Activated CD8-positive, alpha-beta memory T cell treated with anti-CD3 and anti-CD28 coated beads for 48 hours (primary cell): Measurements from ENCODE around the gene RPSA.
"Not testable (repeated sequence)": the region's sequence is repeated elsewhere in the genome, so short reads cannot be mapped to it uniquely, and the experiment has no call there.

Experiments
- DNase-seq, 3 experiments: peaks; one replicate each; pipeline ENCODE4 v3.0.0-alpha.2; 2020; ENCODE audit warnings: low read depth in 2 of 3, low spot score in 2 of 3

The RPSA gene

GRCh38 chr3:39388153-39388552 lies 18.4 kb upstream of the RPSA start:
- DNase-seq, result no peak

- DNase-seq, result no peak
These were observed 17.7 kb upstream of the RPSA start for GRCh38 chr3:39388741-39389248.

GRCh38 chr3:39390181-39390580 lies 16.3 kb upstream of the RPSA start:
- DNase-seq, result no peak

GRCh38 chr3:39396690-39397089 lies 9.8 kb upstream of the RPSA start:
- no peak for DNase-seq

DNA sequence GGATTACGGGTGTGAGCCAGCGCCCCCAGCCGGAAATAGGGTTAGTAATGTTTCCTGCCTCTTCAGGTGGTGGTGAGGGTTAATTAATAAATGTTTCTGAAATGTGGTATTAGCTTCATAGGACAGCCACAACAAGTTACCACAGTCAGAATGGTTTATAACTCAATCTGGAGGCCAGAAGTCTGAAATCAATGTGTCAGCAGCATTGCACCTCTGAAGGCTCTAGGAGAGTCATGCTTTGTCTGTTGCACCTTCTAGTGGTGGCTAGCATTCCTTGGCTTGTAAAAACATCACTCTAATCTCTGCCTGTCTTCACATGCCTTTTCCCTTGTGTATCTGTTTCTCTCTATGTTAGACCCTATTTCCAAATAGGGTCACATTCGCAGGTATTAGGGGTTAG lies 7.8 kb upstream of the RPSA start:
- no peak for DNase-seq

GRCh38 chr3:39401983-39402382 lies 4.5 kb upstream of the RPSA start:
- DNase-seq, result no peak

DNA sequence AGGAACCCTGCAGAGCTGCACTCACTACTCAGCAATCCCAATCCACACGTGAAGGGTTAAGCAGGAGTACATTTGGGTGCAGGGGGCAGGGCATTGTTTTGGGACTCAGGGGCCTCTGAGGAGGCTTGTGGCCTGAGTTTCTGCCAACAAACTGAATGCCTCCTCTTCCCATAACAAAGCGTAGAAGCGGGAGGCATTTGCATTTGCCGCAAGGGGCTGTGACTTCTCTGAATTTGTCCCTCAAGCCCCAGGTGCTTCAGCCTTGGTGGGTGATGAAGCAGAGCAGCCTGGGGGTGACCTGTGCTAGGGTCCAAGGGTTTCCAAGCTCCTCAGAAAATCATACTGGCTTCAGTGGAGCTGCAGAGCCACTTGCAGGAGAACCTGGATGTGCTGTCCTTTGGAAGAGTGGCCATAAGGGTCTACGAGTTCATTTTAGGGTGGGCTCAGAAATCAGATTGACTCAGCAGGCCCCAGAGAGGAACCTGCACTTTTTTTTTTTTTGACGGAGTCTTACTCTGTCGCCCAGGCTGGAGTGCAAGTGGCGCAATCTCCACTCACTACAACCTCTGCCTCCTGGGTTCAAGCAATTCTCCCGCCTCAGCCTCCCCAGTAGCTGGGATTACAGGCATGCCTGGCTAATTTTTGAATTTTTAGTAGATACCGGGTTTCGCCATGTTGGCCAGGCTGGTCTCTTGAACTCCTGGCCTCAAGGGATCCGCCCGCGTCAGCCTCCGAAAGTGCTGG lies 1.4 kb upstream of the RPSA start:
- DNase-seq, result no peak

DNA sequence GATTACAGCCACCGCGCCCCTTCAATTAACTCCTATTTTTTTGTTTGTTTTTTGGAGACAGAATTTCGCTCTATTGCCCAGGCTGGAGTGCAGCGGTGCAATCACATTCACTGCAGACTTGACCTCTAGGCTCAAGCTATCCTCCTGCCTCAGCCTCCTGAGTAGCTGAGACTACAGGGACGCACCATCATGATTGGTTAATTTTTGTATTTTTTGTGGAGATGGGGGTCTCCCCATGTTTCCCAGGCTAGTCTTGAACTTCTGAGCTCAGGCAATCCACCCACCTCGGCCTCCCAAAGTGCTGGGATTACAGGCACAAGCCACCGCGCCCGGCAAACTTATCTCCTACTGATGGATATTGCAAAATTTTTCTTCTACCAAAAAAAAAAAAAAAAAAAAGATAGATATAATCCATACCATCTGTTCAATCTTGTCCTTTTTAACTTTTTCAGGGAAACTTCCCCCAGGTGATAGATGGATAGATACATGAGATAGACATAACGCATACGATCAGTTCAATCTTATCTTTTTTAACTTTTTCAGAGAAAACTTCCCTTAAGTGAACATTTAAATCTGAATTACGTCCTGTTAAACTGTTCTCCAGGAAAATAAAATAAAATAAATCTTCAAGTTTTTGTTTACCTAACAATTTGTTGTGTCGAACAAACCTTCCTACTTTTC lies 693 bp upstream of the RPSA start:
- no peak for DNase-seq

DNA sequence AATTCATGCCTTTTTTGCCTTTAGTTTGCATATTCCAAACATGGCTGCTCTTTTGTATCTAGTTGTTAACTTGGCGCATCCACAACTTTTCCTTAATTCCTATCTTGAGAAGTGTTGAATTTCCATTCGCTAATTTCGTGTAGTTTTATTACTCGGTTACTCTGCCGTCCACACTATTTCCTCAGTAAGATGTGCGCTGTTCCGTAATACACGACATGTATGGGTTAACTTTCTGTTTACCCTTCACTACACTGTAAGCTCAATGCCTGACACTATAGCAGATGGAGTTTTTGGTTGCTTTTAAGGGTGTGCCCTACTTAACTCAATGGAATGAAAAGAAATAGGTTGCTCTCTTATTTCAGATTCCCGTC lies 724 bp downstream of the RPSA start:
- no peak for DNase-seq

GRCh38 chr3:39407773-39408492 lies 1.4 kb downstream of the RPSA start:
- DNase-seq, result no peak

DNA sequence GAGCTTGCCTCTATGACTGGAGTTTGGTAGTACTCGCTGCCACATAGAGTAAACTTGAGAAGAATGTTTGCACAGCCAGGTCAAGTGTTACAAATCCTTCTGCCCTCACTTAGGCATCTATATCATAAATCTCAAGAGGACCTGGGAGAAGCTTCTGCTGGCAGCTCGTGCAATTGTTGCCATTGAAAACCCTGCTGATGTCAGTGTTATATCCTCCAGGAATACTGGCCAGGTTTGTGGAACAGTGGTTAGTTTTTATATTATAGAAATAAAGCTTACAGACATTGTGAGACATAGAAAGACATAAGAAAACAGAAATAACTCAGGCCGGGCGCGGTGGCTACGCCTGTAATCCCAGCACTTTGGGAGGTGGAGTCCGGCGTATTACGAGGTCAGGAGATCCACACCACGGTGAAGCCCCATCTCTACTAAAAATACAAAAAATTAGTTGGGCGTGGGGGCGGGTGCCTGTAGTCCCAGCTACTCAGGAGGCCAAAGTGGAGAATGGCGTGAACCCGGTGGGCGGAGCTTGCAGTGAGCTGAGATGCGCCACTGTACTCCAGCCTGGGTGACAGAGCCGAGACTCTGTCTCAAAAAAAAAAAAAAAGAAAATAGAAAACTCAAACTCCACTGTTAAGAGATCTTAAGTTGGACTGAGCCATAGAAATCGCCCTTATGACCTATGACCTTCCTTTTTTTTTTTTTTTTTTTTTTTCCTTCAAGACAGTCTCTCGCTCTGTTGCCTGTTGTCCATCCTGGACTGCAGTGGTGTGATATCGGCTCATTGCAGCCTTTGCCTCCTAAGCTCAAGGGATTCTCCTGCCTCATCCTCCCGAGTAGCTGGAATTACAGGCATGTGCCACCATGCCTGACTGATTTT lies 2.2 kb downstream of the RPSA start:
- DNase-seq, result no peak

GRCh38 chr3:39409514-39410136 lies 3.1 kb downstream of the RPSA start:
- DNase-seq, result no peak

DNA sequence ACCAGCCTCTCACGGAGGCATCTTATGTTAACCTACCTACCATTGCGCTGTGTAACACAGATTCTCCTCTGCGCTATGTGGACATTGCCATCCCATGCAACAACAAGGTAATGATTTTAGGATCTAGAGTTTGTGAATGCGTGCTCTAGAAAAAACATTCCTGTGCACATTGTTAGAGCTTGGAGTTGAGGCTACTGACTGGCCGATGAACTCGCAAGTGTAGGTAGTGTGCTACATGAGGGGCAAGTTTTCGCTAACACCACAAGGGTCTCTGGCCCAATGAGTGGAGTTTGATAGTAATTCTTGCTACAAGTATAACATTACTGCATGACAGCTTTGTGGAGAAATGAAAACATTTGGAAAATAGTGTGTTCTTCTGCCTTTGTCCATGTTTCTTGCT lies 4.4 kb downstream of the RPSA start:
- no peak for DNase-seq

DNA sequence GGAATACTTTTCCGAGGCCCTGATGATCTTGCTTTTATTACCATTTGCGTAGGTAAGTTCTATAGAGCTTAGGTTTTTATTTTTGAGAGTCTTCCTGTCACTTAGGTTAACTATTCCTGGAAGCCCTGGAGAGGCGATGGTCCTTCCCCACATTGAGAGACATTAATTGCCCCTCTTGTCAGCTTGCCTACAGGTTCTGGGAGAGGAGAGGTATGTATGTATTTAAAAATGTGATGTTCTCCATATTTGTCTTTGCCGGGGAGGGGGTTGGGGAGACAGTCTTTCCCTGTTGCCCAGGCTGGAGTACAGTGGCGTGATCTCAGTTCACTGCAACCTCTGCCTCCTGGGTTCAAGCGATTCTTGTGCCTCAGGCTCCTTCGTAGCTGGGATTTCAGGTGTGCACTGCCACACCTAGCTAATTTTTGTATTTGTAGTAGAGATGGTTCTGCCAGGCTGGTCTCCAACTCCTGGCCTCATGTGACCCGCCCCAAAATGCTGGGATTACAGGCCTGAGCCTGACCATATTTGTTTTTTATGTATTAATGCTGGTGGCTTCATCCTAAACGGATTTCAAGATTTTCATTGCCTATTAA lies 6.2 kb downstream of the RPSA start:
- no peak for DNase-seq

- DNase-seq, result no peak
These were observed 7.3 kb downstream of the RPSA start for GRCh38 chr3:39413691-39414420.

DNA sequence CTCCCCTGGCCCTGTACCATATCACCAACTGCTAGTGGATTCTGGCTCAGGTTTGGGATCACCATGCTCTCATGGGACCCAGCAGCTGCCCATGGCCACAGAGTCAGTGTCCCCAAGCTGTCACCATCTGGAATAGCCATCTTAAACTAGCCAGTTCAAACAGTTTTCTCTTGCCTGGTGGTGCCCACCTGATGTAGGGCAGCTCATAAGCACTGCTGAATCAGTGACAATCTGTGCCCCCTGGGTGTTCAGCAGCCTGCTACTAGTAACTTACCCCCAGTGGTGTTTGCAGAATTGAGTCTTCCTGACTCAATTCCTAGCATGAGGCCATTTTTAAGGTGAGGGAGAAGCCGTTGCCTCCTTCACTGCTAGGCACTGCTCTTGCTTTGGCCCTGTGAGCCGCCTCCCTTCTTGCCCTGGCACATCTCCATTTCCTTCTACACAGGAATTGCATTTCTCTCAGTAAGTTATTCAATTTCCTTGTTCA lies 7.9 kb downstream of the RPSA start:
- no peak for DNase-seq

GRCh38 chr3:39415302-39415701 lies 8.8 kb downstream of the RPSA start:
- DNase-seq, result not testable (repeated sequence)

- DNase-seq, result no peak
These were observed 9.5 kb downstream of the RPSA start for GRCh38 chr3:39415983-39416382.

DNA sequence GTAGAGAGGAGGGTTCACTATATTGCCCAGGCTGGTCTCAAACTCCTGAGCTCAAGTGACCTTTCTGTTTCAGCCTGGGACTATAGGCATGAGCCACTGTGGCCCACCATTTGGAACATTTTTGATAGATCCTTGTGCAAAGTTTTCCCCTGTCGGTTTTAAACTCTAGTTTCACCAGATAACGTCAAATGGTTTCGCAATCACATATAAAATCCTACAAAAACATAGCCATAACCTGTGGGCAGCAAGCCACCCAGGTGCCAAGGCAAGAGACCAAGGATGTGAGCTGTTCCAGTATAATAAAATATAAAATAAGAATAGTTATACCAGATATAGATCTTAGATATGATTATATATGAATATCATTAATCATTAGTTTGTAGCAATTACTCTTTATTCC lies 10.5 kb downstream of the RPSA start:
- DNase-seq, result not testable (repeated sequence)
